Measurements from ENCODE around the gene CD82. TPM values are rescaled to one million over a fixed set of nuclear protein-coding genes. Genes with fewer than 3 reads are reported as not detected.
A peak's percentile ranks its signal among the peaks of the same experiment; 100 is the strongest.

CD82 gene
- total RNA-seq, 1 donor from 2014 or later: 770 TPM

DNA sequence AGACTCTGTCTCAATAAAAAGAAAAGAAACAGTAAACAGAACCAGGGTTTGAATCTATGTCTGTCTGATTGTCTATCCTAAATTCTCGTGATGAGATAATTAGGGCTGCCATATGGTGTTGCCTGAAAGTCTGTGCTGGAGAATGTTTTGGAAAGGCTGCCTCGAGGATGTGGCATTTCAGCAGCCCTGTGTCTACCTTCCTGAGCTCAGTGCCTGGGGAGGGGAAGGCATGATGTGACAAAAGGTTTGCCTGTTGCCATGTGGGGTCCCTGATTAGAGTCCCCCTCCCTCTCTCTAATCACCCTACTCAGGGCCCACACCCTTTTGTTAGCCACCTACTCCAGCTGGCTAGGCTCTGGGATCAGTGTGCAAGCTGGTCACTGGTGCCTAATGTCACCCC lies 15.2 kb downstream of the CD82 start:
- POLR2A ChIA-PET: interaction anchor here (0.9 to 6.3 kb wide), 2 partner anchors 12 to 19 kb away, joined by 3 to 51 read pairs; no protein-coding TSS in a partner anchor
- Mint-ChIP-seq H3K4me3 (no peak overlapping the region), H3K27ac (no peak overlapping the region), H3K36me3 (ENCODE audit: low read depth) (peaks cover 88% of the 10 kb centered on the region), H3K27me3 (no peaks in the 10 kb centered on the region), H3K4me1 (peaks cover 75% of the 10 kb centered on the region), H3K9me3 (no peaks in the 10 kb centered on the region)
- CTCF ChIA-PET: interaction anchor here (1.1 kb wide), 1 partner anchor 36 kb away, joined by 4 read pairs; no protein-coding TSS in a partner anchor
- intact Hi-C loops (cut with micrococcal nuclease): no loop called here
- DNase-seq: no peak
- no peak for ATAC-seq (ENCODE audit: low read depth)
- TF ChIP-seq, protein P1, sequence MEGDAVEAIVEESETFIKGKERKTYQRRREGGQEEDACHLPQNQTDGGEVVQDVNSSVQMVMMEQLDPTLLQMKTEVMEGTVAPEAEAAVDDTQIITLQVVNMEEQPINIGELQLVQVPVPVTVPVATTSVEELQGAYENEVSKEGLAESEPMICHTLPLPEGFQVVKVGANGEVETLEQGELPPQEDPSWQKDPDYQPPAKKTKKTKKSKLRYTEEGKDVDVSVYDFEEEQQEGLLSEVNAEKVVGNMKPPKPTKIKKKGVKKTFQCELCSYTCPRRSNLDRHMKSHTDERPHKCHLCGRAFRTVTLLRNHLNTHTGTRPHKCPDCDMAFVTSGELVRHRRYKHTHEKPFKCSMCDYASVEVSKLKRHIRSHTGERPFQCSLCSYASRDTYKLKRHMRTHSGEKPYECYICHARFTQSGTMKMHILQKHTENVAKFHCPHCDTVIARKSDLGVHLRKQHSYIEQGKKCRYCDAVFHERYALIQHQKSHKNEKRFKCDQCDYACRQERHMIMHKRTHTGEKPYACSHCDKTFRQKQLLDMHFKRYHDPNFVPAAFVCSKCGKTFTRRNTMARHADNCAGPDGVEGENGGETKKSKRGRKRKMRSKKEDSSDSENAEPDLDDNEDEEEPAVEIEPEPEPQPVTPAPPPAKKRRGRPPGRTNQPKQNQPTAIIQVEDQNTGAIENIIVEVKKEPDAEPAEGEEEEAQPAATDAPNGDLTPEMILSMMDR (IDR thresholded peaks at IDR 0.05): no peak

DNA sequence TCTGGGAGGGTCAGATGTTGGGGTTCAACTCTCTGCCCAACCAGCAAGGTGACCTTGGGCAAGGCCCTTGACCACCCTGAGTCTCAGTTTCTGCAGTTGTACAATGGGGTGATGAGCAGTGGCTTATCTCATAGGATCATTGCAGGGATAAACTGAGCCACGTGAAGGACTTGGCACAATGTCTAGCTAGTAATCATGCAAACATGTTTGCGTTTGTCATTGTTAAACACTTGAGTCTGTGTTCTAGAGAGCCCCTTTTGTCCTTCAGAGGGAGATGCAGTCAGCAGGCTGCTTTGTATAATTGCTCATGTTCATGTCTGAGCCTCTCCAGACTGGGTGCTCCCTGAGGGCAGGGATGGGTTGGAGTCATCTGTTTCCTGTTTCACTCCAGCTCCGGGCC lies 15.8 kb downstream of the CD82 start:
- Mint-ChIP-seq H3K4me3 (no peak overlapping the region), H3K9me3 (no peaks in the 10 kb centered on the region), H3K27me3 (no peaks in the 10 kb centered on the region), H3K4me1 (peaks cover 69% of the 10 kb centered on the region), H3K27ac (no peak overlapping the region), H3K36me3 (ENCODE audit: low read depth) (peaks cover 88% of the 10 kb centered on the region)
- ChIA-PET CTCF (interaction anchor here (1.1 kb wide), 1 partner anchor 36 kb away, joined by 4 read pairs; no protein-coding TSS in a partner anchor), POLR2A (interaction anchor here (0.9 to 6.3 kb wide), 2 partner anchors 12 to 18 kb away, joined by 3 to 51 read pairs; no protein-coding TSS in a partner anchor)
- intact Hi-C loops (cut with micrococcal nuclease): no loop called here
- TF ChIP-seq, protein P1 (IDR thresholded peaks at IDR 0.05): no peak
- DNase-seq: no peak
- no peak for ATAC-seq (ENCODE audit: low read depth)

DNA sequence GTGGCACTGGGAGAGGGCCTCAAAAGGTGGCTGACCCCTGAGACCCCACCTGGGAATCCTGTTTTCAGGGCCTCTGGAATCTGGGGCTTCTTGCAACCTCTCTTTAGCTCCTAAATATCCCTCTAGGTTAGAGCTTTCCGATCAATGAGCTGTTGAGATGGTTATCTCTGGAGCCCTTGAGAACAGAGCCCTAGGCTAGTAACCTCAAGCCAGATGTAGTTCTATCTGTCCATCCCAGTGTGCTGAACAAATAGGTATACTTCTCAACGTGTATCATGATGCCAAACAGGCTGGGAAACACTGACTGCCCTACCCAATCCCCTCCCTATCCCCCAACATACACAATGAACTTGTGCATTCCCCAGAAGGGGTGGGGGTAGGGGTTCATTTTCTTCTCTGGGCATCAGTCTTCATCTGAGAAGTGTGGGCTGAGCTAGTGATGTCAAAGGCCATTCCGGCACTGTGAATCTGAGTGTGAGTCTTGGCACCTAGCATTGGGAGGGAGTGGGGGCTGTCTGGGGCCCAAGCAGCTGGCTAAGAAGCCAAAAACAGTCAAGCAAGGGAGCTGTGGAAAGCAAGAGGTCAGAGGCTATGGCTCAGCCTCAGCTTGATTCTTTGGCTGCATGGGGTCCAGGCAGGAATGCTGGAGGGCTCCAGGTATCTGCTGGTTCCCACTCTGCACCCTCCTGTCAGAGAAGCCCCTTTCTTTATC lies 17.3 kb downstream of the CD82 start:
- POLR2A ChIA-PET: interaction anchor here (1.3 kb wide), 1 partner anchor 30 kb away, joined by 4 read pairs; no protein-coding TSS in a partner anchor
- TF ChIP-seq, protein P1 (IDR thresholded peaks at IDR 0.05): no peak
- no peak for DNase-seq
- no peak overlapping the region for H3K4me3 Mint-ChIP-seq
- peaks cover 90% of the 10 kb centered on the region for H3K36me3 Mint-ChIP-seq (ENCODE audit: low read depth)
- no peaks in the 10 kb centered on the region for H3K27me3 Mint-ChIP-seq
- peak overlapping the region; percentile 41 for H3K27ac Mint-ChIP-seq
- CTCF ChIA-PET: interaction anchor here (1.2 kb wide), 2 partner anchors 10 to 28 kb away, joined by 3 read pairs; no protein-coding TSS in a partner anchor
- no peak for ATAC-seq (ENCODE audit: low read depth)
- intact Hi-C loops (cut with micrococcal nuclease): no loop called here
- peaks cover 57% of the 10 kb centered on the region for H3K4me1 Mint-ChIP-seq
- no peaks in the 10 kb centered on the region for H3K9me3 Mint-ChIP-seq

DNA sequence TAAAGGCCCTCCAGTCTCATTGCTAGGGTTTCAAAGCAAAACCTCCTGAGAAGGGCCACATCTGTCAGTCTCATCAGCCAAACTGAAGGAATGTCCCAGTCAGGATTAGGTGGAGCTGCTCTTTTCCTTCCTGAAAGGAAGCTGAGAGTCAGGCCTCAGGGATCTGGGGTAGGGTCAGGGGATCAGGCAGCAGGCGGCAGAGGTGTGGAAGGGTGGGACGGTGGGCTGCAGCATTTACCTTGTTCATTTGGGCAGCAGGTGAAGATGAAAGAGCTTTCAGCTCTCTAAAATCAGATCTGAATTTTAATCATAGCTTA lies 17.8 kb downstream of the CD82 start:
- Mint-ChIP-seq H3K36me3 (ENCODE audit: low read depth) (peaks cover 93% of the 10 kb centered on the region), H3K27me3 (no peaks in the 10 kb centered on the region), H3K4me3 (no peak overlapping the region), H3K27ac (peak overlapping the region; percentile 37), H3K9me3 (no peaks in the 10 kb centered on the region), H3K4me1 (peaks cover 54% of the 10 kb centered on the region)
- intact Hi-C loops (cut with micrococcal nuclease): no loop called here
- ATAC-seq (ENCODE audit: low read depth) (no peak), DNase-seq (no peak)
- POLR2A ChIA-PET: interaction anchor here (1.0 kb wide), 1 partner anchor 9 kb away, joined by 4 read pairs; no protein-coding TSS in a partner anchor
- TF ChIP-seq, protein P1 (IDR thresholded peaks at IDR 0.05): no peak
- CTCF ChIA-PET: interaction anchor here (1.2 kb wide), 1 partner anchor 28 kb away, joined by 3 read pairs; no protein-coding TSS in a partner anchor

DNA sequence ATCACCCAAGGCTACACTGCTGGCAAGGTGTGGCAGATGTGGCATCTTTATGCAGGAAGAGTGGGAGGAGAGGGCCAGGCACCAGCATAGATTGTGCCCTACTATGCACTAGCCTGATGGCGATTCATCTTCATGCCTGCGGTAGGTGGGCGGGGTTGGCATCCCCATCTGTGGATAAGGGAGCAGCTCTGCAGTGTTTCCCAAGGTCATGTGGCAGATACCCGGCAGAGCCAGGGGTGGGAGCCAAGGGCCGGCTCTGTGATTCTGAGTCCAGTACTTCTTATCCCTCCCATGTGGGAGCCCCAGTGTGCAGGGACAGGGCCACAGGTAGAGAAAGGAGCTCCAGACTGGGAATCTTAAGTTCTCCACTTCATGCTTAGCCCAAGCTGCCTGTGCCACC lies 20.0 kb downstream of the CD82 start:
- intact Hi-C loops (cut with micrococcal nuclease): no loop called here
- Mint-ChIP-seq H3K27me3 (no peaks in the 10 kb centered on the region), H3K4me1 (peaks cover 46% of the 10 kb centered on the region), H3K4me3 (no peak overlapping the region), H3K36me3 (ENCODE audit: low read depth) (peaks cover 92% of the 10 kb centered on the region), H3K27ac (no peak overlapping the region), H3K9me3 (no peaks in the 10 kb centered on the region)
- no peak for DNase-seq
- ChIA-PET POLR2A (interaction anchor here (1.1 to 2.2 kb wide), 3 partner anchors 15 to 17 kb away, joined by 3 to 7 read pairs (median 5); no protein-coding TSS in a partner anchor), CTCF (no interaction called here)
- no peak for ATAC-seq (ENCODE audit: low read depth)
- TF ChIP-seq, protein P1 (IDR thresholded peaks at IDR 0.05): no peak

Measured in activated B cell treated with CpG ODN at 0.5 μM for 24 hours (primary cell).